RWPE2 (cell line): ENCODE data around the gene SMG1.
"Not testable (repeated sequence)": the region's sequence is repeated elsewhere in the genome, so short reads cannot be mapped to it uniquely, and the experiment has no call there.

Experiments
- ATAC-seq: fragments of 200-7000 bp; cut with Tn5 transposase; 3 replicates; pipeline ENCODE4 v1.9.1; 2021; ENCODE audit warnings: low read depth
- DNase-seq: peaks from one replicate; pipeline ENCODE4 v3.0.0-alpha.2; 2020; ENCODE audit warnings: low spot score
- H3K27ac ChIP-seq: fragments of 450-650 bp; 2 replicates; pipeline ENCODE4 v1.5.1; 2017; ENCODE audit warnings: mild to moderate bottlenecking; ENCODE audit not compliant: poor library complexity, severe bottlenecking
- H3K27me3 ChIP-seq: fragments of 250-450 bp; sonication (Bioruptor Pico); 2 replicates; pipeline ENCODE4 v1.5.1; 2021; ENCODE audit warnings: mild to moderate bottlenecking, moderate library complexity; ENCODE audit not compliant: insufficient read depth, poor library complexity, severe bottlenecking
- H3K36me3 ChIP-seq: fragments of 250-450 bp; sonication (Bioruptor Pico); 2 replicates; pipeline ENCODE4 v1.5.1; 2020; ENCODE audit warnings: low read depth, mild to moderate bottlenecking, moderate library complexity
- H3K4me1 ChIP-seq: fragments of 250-450 bp; sonication (Bioruptor Pico); 2 replicates; pipeline ENCODE4 v1.5.1; 2021; ENCODE audit warnings: mild to moderate bottlenecking, moderate library complexity; ENCODE audit not compliant: insufficient read depth, poor library complexity, severe bottlenecking
- H3K4me3 ChIP-seq: fragments of 250-450 bp; sonication (Bioruptor Pico); 2 replicates; pipeline ENCODE4 v1.5.1; 2021; ENCODE audit warnings: mild to moderate bottlenecking, moderate library complexity; ENCODE audit not compliant: severe bottlenecking
- H3K9me3 ChIP-seq: fragments of 250-450 bp; sonication (Bioruptor Pico); 2 replicates; pipeline ENCODE4 v1.5.1; 2021; ENCODE audit warnings: mild to moderate bottlenecking, moderate library complexity; ENCODE audit not compliant: severe bottlenecking
- CTCF ChIP-seq: fragments of 450-650 bp; IDR thresholded peaks from one replicate; pipeline ENCODE4 v1.5.1; 2017; ENCODE audit warnings: mild to moderate bottlenecking, moderate library complexity; ENCODE audit not compliant: poor library complexity, severe bottlenecking

The SMG1 gene

DNA sequence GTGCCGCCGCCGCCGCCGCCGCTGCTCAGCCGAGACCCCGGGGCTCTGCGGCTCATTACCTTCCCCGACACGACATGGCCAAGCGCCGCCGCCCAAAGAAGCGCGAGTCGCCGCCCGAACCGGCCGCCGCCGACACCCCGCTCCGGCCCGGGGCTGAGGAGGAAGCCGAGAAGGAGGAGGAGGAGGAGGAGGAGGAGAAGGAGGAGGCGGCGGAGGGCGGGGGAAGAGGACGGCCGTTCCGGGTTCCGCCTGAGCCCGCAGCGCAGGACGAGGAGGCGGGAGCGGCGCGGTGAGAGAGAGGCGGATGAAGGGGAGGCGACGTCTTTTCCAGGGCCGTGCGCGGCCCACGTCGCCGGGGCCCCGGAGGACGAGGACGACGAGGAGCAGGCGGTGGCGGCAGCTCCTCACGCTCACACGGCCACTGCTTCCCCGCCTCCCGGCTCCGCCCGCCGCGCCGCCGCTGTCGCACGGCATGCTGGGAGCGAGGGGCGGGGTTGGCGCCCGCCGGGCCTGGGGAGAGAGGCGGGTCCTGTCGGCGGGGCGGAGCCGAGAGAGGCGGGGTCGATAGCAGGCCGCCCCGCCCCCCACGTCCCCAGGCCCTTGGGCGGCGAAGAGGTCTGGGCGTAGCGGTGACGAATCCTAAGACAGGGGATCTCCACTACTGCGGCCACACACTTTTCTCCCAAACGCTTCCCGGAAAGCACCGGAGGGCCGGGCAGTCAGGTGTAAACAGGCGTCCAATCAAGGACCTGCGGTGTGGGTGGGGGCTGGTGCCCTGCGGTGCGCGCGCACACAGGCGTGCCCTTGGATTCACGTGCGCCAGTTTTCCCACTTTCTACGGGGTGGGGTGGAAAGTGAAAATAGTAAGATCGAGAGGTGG lies at the start of gene SMG1:
Gene SMG1 (minus strand): TSS at position 423 of the 880 bp plus-strand sequence. CDS start 367 bp downstream, at position 56.
- H3K4me1 ChIP-seq, H3K27me3 ChIP-seq, H3K36me3 ChIP-seq, H3K9me3 ChIP-seq: not testable (repeated sequence)
- ATAC-seq (peak; percentile 97), DNase-seq (peak; percentile 99)
- peak within 1 kb of the TSS; percentile 48 for H3K4me3 ChIP-seq
- peak within 1 kb of the TSS; percentile 85 for H3K27ac ChIP-seq

DNA sequence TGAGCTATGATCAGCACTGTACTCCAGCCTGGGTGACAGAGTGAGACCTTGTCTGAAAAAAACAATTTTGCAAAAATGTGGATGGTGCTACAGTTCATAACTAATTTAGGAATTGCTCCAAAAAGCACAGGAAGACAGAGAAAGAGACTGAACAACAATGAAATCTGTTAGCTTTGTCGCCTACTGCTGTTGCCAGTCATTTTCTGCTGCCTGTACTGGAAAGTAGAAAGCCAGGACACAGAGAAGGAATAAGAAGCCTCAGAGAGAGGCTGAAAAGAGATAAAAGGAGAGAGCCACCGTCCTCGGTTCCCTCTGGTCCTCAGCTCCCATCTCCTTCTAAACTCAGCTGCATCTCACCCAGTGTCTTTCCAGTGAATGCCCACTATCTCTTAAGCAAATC lies 48.9 kb upstream of the SMG1 start:
- ATAC-seq (no peak), DNase-seq (no peak)
- Histone ChIP-seq H3K4me1 (no peaks in the 10 kb centered on the region), H3K27me3 (no peaks in the 10 kb centered on the region), H3K9me3 (no peaks in the 10 kb centered on the region), H3K27ac (no peak overlapping the region), H3K36me3 (no peaks in the 10 kb centered on the region), H3K4me3 (no peak overlapping the region)
- no peak for TF ChIP-seq CTCF

DNA sequence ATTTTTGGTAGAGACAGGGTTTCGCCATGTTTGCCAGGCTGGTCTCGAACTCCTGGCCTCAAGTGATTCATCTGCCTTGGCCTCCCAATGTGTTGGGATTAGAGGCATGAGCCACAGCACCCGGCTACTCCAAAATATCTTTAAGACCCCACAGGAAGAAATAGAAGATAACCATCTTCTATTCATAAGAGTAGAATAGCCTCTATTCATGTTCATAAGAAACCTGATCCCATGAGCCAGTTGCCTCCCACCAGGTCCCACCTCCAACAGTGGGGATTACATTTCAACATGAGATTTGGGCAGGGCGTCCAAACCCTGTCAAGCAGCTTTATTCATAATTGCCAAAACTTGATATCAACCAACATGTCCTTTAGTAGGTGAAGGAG lies 43.6 kb upstream of the SMG1 start:
- ATAC-seq (no peak), DNase-seq (no peak)
- no peak for TF ChIP-seq CTCF
- no peaks in the 10 kb centered on the region for H3K27me3 ChIP-seq
- H3K4me1 ChIP-seq: no peaks in the 10 kb centered on the region
- no peaks in the 10 kb centered on the region for H3K36me3 ChIP-seq
- no peak overlapping the region for H3K4me3 ChIP-seq
- no peak overlapping the region for H3K27ac ChIP-seq
- no peaks in the 10 kb centered on the region for H3K9me3 ChIP-seq

- DNase-seq: peak; percentile 74
- ATAC-seq: peak; percentile 97
- H3K36me3 ChIP-seq: no peaks in the 10 kb centered on the region
- H3K9me3 ChIP-seq: no peaks in the 10 kb centered on the region
- H3K4me3 ChIP-seq: no peak overlapping the region
- H3K27ac ChIP-seq: no peak overlapping the region
- H3K4me1 ChIP-seq: no peaks in the 10 kb centered on the region
- H3K27me3 ChIP-seq: no peaks in the 10 kb centered on the region
- peak; percentile 97 for TF ChIP-seq CTCF
Observed at GRCh38 chr16:18969050-18969854, 43.0 kb upstream of the SMG1 start.

GRCh38 chr16:18966791-18967190 lies 40.6 kb upstream of the SMG1 start:
- H3K4me3 ChIP-seq: no peak overlapping the region

More at GRCh38 chr16:18966791-18967190, 40.6 kb upstream of the SMG1 start:
- ATAC-seq (no peak), DNase-seq (no peak)
- Histone ChIP-seq H3K9me3 (no peaks in the 10 kb centered on the region), H3K27ac (no peak overlapping the region), H3K27me3 (no peaks in the 10 kb centered on the region), H3K4me1 (peaks cover 13% of the 10 kb centered on the region), H3K36me3 (no peaks in the 10 kb centered on the region)
- no peak for TF ChIP-seq CTCF
